T follicular helper cell (primary cell): ENCODE data around the gene TMEM179.
"Not testable (repeated sequence)": the region's sequence is repeated elsewhere in the genome, so short reads cannot be mapped to it uniquely, and the experiment has no call there.

Source experiments
- DNase-seq: peaks from one replicate; pipeline ENCODE4 v3.0.0-alpha.2; 2020; ENCODE audit warnings: low read depth

The TMEM179 gene

GRCh38 chr14:104637546-104638003, 33.0 kb upstream of the TMEM179 start:
- DNase-seq, result no peak

GRCh38 chr14:104636846-104637545, 32.4 kb upstream of the TMEM179 start:
- DNase-seq, result not testable (repeated sequence)

DNA sequence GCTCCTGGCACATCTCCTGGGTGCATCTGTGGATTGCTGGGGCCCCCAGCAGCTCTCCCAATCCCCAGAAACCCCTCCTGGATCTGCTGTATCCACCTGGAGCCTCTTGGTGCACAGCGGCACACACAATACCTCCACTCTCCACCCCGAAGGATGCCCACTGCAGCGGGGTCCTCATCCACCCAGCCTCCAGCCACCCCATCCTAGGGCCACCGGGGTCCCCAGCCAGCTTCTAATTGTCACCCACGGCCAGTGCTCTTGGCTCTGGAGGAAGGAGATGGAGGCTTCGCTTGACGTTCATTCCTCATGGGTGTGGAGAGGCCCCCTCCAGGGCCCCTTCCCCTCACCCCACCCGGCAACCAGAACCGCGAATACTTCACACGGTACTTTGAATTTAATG, 31.6 kb upstream of the TMEM179 start:
- no peak for DNase-seq

GRCh38 chr14:104635717-104636116, 31.1 kb upstream of the TMEM179 start:
- DNase-seq, result no peak

DNA sequence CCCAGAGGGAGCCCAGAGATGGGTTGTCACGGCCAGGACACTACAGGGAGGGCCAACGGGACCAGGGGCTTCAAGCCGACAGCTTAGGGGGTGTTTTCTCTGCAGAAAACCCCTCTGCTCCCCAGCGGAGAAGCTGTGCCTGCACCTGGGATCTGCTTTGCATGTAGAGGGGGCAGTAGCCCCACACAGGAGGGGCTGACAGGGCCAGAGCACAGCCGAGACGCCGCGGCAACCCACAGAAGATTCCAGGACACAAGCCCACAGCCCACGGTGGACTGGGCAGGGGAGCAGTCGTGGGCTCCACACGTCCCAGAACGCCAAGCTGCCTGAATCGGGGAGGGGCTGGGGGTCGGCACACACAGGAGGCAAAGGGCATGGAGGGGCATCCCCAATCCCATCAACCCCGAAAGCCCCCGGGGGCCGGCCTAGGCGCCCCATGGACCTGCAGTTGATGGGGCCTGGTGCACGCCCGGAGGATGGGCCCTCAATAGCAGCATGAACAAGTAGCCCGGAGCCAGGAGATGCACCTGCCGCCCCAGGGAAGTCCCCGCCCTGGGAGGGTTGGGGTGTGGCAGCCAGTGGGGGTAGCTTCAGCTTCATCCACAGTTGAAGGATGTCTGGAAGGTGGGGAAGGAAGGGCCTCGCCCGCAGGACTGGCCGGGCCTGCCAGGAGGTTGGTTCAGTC, 30.5 kb upstream of the TMEM179 start:
- no peak for DNase-seq

GRCh38 chr14:104634138-104634760, 29.7 kb upstream of the TMEM179 start:
- no peak for DNase-seq

DNA sequence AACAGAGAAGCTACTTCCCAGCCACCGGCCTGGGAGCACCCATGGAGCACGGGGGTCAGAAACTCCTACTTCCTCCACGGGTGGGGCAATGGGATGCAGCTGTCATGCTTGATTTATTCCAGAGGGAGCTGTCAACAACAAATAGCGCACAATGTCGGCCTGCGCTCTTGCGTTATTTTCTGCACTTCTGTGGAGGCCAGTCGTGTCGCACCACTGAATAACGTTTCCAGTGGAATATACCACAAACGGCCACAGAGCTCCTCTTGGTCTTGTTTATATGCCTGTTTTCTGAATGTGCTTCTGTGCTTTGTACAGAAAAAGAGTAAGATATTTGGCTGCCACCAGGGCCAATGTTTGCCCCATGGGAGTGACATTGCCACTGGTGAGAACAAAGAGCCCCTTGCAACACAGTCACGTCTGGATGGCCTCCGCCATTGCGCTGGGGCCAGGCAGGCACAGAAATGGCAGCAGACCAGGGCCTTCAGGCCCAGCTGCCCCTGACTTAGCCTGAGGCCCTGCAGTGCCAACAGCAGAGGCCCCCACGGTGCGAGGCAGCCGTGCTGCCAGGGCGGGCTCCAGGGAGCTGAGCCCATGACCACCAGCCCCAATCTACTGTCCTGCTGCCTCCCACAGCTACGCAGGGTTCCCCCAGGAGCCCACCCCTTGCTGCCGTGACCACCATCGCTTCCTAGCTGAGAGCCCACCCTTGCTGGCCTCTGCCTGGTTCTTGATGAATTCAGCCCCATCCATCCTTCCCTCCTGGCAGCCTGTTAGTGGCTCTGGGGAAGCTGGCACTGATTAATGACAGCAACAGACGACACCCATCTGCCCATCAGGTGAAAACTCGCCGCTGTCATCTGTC, 28.9 kb upstream of the TMEM179 start:
- DNase-seq, result no peak

- DNase-seq, result no peak
Observed at GRCh38 chr14:104632781-104633180, 28.2 kb upstream of the TMEM179 start.

GRCh38 chr14:104624939-104625338, 20.4 kb upstream of the TMEM179 start:
- DNase-seq, result no peak

DNA sequence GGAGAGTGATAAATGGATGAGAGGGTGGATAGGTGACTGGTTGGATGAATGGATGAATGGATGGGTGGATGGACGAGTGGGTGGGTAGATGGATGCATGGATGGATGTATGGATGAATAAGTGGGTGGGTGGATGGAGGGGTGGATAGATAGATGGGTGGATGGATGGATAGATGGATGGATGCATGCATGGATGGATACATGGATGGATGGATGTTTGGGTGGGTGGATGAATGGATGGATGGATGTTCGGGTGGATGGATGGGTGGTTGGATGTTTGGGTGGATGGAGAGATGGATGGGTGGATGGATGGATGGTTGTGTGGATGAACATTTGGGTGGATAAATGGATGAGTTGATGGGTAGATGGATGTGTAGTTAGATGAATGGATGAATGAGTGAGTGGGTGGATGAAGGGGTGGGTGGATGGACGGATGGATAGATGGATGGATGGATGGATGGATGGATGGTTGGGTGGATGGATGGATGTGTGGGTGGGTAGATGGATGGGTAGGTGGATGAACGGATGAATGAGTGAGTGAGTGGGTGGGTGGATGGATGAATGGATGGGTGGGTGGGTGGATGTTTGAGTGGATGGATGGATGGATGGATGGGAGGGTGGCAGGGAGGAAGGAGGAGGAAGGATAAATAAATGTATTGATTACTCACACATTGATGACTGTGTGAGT, 9.7 kb upstream of the TMEM179 start:
- no peak for DNase-seq

GRCh38 chr14:104611881-104612280, 7.3 kb upstream of the TMEM179 start:
- no peak for DNase-seq

GRCh38 chr14:104610749-104611310, 6.3 kb upstream of the TMEM179 start:
- no peak for DNase-seq

DNA sequence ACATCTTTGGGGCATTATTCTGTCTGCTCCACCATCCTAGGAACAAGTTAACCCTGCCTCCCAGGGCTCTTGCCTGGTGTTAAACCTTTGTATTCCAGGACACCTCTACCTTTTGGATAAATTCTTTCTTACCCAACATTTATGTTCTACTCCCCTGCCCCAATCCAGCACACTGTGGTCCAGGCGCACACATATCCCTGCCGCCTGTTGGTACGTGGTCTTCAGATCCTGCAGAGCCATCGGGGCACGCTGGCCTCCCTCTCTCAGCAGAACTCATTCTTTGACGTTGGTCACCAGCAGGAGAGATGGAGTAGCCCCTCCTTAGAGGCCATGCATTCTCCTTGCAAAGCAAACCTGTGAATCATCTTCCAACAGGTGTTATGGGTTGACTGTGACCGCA, 5.1 kb upstream of the TMEM179 start:
- DNase-seq, result no peak

DNA sequence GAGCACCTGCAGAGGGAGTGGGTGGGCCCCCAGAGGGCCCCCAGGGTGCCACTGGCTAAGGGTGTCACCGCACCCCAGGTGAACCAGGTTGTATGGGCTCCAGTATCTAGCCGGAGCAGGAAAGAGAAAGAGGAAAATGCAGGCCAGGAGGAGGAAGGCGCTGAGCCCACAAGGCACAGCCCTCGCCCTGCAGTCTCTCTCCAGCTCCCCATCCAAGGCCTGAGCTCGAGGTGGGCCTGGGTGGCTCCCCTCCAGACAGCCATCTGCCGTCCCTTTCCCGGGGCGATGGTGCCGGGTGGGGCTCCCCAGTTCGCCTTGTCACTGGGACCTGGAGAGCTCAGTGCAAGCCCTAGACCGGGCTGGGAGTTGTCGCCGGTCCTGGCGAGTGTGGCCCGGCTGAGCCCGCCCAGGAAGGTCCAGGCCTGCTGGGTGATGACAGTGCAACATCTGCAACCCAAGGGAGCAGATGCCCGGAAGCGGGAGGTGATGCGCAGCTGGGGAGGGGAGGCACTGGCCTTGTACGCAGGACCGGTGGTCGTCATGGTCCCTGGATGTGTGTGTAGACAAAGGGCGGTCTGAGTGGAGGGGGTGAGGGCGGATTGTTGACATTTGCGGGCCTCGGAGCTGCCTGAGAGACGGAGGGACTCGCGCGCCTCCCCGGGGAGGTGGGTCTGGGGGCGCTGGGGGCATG, 716 bp downstream of the TMEM179 start:
- DNase-seq, result no peak

DNA sequence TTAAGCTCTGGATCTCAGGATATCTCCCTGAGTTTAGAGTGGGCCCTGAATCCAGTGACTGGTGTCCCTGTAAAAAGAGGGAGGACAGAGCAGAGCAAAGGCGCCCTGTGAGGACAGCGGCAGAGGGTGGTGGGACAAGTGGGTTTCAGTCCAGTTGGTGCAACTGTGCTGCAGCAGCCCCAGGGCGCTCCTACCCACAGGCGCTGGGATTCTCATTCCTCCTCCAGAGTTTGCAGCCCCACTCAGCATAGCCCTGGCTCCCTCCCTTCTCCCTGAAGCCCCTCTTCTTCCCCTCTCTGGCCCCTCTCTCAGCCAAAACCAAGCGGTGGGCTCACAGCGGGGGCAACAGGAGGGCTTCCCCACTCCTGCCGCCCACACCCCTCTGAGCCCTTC, 1.6 kb downstream of the TMEM179 start:
- no peak for DNase-seq

DNA sequence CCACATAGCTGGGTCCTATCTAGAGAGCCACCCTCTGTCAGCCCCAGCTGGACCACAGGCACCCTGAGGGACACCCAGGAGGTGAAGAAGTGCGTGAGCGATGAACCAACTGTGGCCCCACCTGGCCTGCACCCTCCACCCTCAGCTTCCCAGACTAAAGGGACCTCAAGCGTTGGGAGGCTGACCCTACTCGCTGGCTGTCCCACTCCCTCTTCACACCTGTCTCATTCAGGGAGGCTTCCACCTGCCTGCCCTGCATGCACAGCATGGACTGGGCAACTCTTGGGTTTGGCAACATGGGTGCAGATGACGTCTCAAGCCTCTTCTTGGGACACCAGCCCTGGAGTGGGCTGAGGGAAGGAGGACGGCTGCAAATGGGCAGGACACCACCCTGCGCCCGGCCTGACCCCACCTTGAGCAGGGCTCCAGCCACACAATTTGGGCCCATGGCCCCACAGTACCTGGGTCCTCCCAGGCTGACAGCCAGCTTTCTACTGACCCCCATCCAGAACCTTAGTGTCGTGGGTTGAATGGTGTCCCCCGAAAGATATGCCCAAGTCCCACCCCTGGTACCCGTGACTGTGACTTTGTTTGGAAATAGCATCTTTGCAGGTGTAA, 2.1 kb downstream of the TMEM179 start:
- no peak for DNase-seq

GRCh38 chr14:104601786-104602185, 2.8 kb downstream of the TMEM179 start:
- no peak for DNase-seq

DNA sequence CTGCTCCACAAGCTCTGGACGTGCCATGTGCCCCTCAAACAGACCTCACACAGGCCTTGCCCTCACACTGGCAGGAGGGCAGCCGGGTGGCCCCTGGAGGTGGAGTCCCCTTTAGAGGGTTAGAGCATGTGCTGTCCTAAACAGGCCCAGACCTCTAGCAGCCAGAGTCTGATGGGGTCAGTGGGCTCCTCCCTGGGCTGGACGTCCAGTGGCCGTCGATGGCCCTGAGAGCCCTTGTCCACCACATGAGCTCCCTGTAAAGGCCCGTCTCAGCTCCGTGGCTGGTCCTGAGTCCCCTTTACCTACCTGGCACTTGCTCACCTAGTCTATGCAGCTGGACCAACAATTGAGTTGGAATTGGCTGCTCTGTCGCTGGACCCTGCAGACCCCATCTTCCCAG, 3.8 kb downstream of the TMEM179 start:
- DNase-seq, result no peak

DNA sequence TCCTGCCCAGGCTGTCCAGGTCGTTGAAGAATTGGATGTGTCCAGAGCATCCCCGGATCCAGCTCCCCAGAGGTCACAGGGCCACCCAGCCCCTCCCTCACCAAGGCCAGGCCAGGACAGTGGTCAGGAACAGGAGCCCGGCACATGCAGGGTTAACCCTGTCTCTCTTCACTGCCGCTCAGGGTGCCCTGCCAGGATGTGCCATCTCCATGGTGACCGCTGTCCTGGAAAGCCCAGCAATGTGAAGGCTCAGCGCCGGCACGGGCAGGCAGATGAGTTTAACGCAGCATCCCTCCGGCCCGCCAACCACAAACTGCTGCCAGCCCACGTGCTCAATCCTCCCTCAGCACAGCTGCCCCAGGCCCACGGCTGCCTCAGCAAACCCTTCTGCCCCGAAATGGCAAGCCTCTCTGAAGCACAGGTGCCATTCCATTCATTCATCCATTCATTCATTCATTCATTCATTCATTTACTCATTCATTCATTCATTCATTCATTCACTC, 4.4 kb downstream of the TMEM179 start:
- no peak for DNase-seq

- no peak for DNase-seq
Observed at GRCh38 chr14:104599446-104599845, 5.1 kb downstream of the TMEM179 start.
